Natural killer cell (primary cell): Measurements from ENCODE around the gene KCNE2. TPM values are rescaled to one million over a fixed set of nuclear protein-coding genes. Genes with fewer than 3 reads are reported as not detected.

Source experiments
- ATAC-seq, 3 donors: fragments of 150-1000 bp in 2 of 3; fragments of 200-7000 bp in 1 of 3; cut with Tn5 transposase; 1 replicate in 1 of 3; 2 replicates in 2 of 3; pipeline ENCODE4 v1.10.0; 2021; ENCODE audit warnings: mild to moderate bottlenecking in 2 of 3, moderate library complexity in 2 of 3
- DNase-seq, 2 donors: peaks; one replicate each; pipeline versions ENCODE4 v3.0.0 to v3.0.0-alpha.2; 2013 to 2021; ENCODE audit warnings: mixed read lengths in 1 of 2
- H3K27ac ChIP-seq: one replicate; pipeline ENCODE4 v1.5.1; 2013; ENCODE audit warnings: mild to moderate bottlenecking, low read length
- H3K27me3 ChIP-seq: one replicate; pipeline ENCODE4 v1.6.1; 2013; ENCODE audit warnings: low read length; ENCODE audit not compliant: control insufficient read depth, insufficient read depth
- H3K36me3 ChIP-seq: one replicate; pipeline ENCODE4 v1.6.1; 2013; ENCODE audit warnings: low read length; ENCODE audit not compliant: control insufficient read depth, insufficient read depth
- H3K4me1 ChIP-seq: one replicate; pipeline ENCODE4 v1.6.1; 2013; ENCODE audit warnings: low read length; ENCODE audit not compliant: control insufficient read depth, insufficient read depth
- H3K4me3 ChIP-seq: one replicate; pipeline ENCODE4 v1.5.1; 2013; ENCODE audit warnings: low read length
- H3K9me3 ChIP-seq: one replicate; pipeline ENCODE4 v1.6.1; 2013; ENCODE audit warnings: low read length; ENCODE audit not compliant: control insufficient read depth, insufficient read depth
- H3K27ac Mint-ChIP-seq, 2 donors: one replicate each; pipeline ENCODE4 v1.8.0; 2022; ENCODE audit warnings: mild to moderate bottlenecking in 2 of 2, mixed read lengths in 2 of 2, moderate library complexity in 1 of 2
- H3K27me3 Mint-ChIP-seq, 2 donors: one replicate each; pipeline ENCODE4 v1.8.0; 2022; ENCODE audit warnings: low read depth in 2 of 2, mixed read lengths in 2 of 2
- H3K36me3 Mint-ChIP-seq: one replicate; pipeline ENCODE4 v1.8.0; 2022; ENCODE audit warnings: mixed read lengths
- H3K4me1 Mint-ChIP-seq, 2 donors: one replicate each; pipeline ENCODE4 v1.8.0; 2022; ENCODE audit warnings: mixed read lengths in 2 of 2
- H3K4me3 Mint-ChIP-seq: one replicate; pipeline ENCODE4 v1.8.0; 2022; ENCODE audit warnings: mild to moderate bottlenecking, moderate library complexity, mixed read lengths
- H3K9me3 Mint-ChIP-seq, 2 donors: one replicate each; pipeline ENCODE4 v1.8.0; 2022; ENCODE audit warnings: mixed read lengths in 2 of 2
- CTCF ChIP-seq: fragments of 200-600 bp; IDR thresholded peaks from one replicate; pipeline ENCODE4 v1.8.0; 2022; ENCODE audit warnings: antibody characterized with exemption
- WGBS: methylation state at CpG from one replicate; pipeline ENCODE4 v1.1.7; 2013; ENCODE audit warnings: missing lambda C conversion rate; ENCODE audit not compliant: insufficient coverage; 5-methylcytosine and 5-hydroxymethylcytosine counted together
- intact Hi-C: fragments of 100-400 bp; cut with micrococcal nuclease; formaldehyde crosslinking; loops from one replicate; pipeline ENCODE4 v1.14.2; 2022
- total RNA-seq, 4 donors: library from RNA; stranded (reverse); fragments of 120-200 nt in 1 of 4; gene quantifications; one replicate each; pipeline versions ENCODE4 v1.2.3 to v1.2.4, GENCODE V29; 2013 to 2022

Gene KCNE2
- total RNA-seq, 3 donors from 2014 or later (not counting 1 experiment from before 2014, with no cell fraction given), result 0.60 TPM; not detected in 2

GRCh38 chr21:34348890-34349519 is 14.8 kb upstream of the KCNE2 start:
- intact Hi-C loops, result loop anchor here (2.0 kb wide), 1 partner anchor 424 kb away; no protein-coding TSS in a partner anchor
- H3K27ac Mint-ChIP-seq, result no peak overlapping the region

GRCh38 chr21:34351786-34352241 is 12.0 kb upstream of the KCNE2 start:
- H3K4me1 Mint-ChIP-seq, result peaks cover 6 to 10% of the 10 kb centered on the region in 2 donors

More at GRCh38 chr21:34348890-34349519, 14.8 kb upstream of the KCNE2 start:
- Histone ChIP-seq H3K4me1 (peaks cover 2% of the 10 kb centered on the region), H3K36me3 (no peaks in the 10 kb centered on the region), H3K4me3 (no peak overlapping the region), H3K9me3 (no peaks in the 10 kb centered on the region), H3K27me3 (no peaks in the 10 kb centered on the region), H3K27ac (no peak overlapping the region)
- Mint-ChIP-seq H3K9me3 (no peaks in the 10 kb centered on the region), H3K36me3 (no peaks in the 10 kb centered on the region), H3K4me3 (no peak overlapping the region), H3K4me1 (peaks cover 6 to 10% of the 10 kb centered on the region in 2 donors), H3K27me3 (peaks cover 0 to 3% of the 10 kb centered on the region in 2 donors)
- TF ChIP-seq CTCF, result no peak
- 89% methylated on average over 4 of the region's 5 CpGs for WGBS
- DNase-seq (no peak), ATAC-seq (no peak)

GRCh38 chr21:34352556-34352955 is 11.2 kb upstream of the KCNE2 start:
- Histone ChIP-seq H3K9me3 (no peaks in the 10 kb centered on the region), H3K27me3 (no peaks in the 10 kb centered on the region), H3K27ac (no peak overlapping the region), H3K4me3 (no peak overlapping the region), H3K4me1 (peaks cover 2% of the 10 kb centered on the region), H3K36me3 (no peaks in the 10 kb centered on the region)
- Mint-ChIP-seq H3K27me3 (peaks cover 19 to 30% of the 10 kb centered on the region in 2 donors), H3K4me3 (no peak overlapping the region), H3K36me3 (no peaks in the 10 kb centered on the region), H3K4me1 (peaks cover 6% of the 10 kb centered on the region in 2 donors), H3K27ac (no peak overlapping the region), H3K9me3 (no peaks in the 10 kb centered on the region)
- 91% methylated on average over 4 of the region's 4 CpGs for WGBS
- no peak for TF ChIP-seq CTCF
- DNase-seq (no peak), ATAC-seq (no peak)
- intact Hi-C loops, result no loop called here

More at GRCh38 chr21:34351786-34352241, 12.0 kb upstream of the KCNE2 start:
- Mint-ChIP-seq H3K27me3 (peaks cover 19 to 23% of the 10 kb centered on the region in 2 donors), H3K4me3 (no peak overlapping the region), H3K36me3 (no peaks in the 10 kb centered on the region), H3K9me3 (no peaks in the 10 kb centered on the region), H3K27ac (no peak overlapping the region)
- Histone ChIP-seq H3K4me3 (no peak overlapping the region), H3K27me3 (no peaks in the 10 kb centered on the region), H3K4me1 (peaks cover 2% of the 10 kb centered on the region), H3K9me3 (no peaks in the 10 kb centered on the region), H3K27ac (no peak overlapping the region), H3K36me3 (no peaks in the 10 kb centered on the region)
- DNase-seq (peak in 1 of 2 donors; percentile 50), ATAC-seq (peak; percentile 71 to 83 (median 72))
- 27% methylated on average over 6 of the region's 6 CpGs for WGBS
- intact Hi-C loops, result no loop called here
- peak; percentile 34 for TF ChIP-seq CTCF
